Stromal cell of bone marrow (primary cell): Measurements from ENCODE around the gene MRPL23.

ENCODE experiments used
- DNase-seq: peaks from one replicate; pipeline ENCODE4 v3.0.0-alpha.2; 2012; ENCODE audit warnings: low read depth

MRPL23 gene

GRCh38 chr11:1946812-1947484 is at the start of gene MRPL23:
Gene MRPL23, plus strand, starts transcription at chr11:1947332. Its CDS starts 31 bp downstream, at chr11:1947363.
- no peak for DNase-seq

- no peak for DNase-seq
Observed at GRCh38 chr11:1899090-1899489, 48.0 kb upstream of the MRPL23 start.

- DNase-seq: no peak
Observed at GRCh38 chr11:1899686-1900085, 47.4 kb upstream of the MRPL23 start.

- no peak for DNase-seq
Observed at GRCh38 chr11:1906181-1906580, 41.0 kb upstream of the MRPL23 start.

GRCh38 chr11:1906611-1907423 is 40.3 kb upstream of the MRPL23 start:
- DNase-seq: no peak

- DNase-seq: no peak
Observed at GRCh38 chr11:1908618-1909017, 38.5 kb upstream of the MRPL23 start.

- no peak for DNase-seq
Observed at GRCh38 chr11:1909524-1909923, 37.6 kb upstream of the MRPL23 start.

GRCh38 chr11:1912289-1912878 is 34.7 kb upstream of the MRPL23 start:
- no peak for DNase-seq

GRCh38 chr11:1913271-1914060 is 33.7 kb upstream of the MRPL23 start:
- DNase-seq: no peak

GRCh38 chr11:1915795-1916131 is 31.4 kb upstream of the MRPL23 start:
- DNase-seq: no peak

- DNase-seq: no peak
Observed at GRCh38 chr11:1916132-1916985, 30.8 kb upstream of the MRPL23 start.

GRCh38 chr11:1916986-1917522 is 30.1 kb upstream of the MRPL23 start:
- no peak for DNase-seq

- no peak for DNase-seq
Observed at GRCh38 chr11:1917523-1918435, 29.4 kb upstream of the MRPL23 start.

- DNase-seq: no peak
Observed at GRCh38 chr11:1918436-1919315, 28.5 kb upstream of the MRPL23 start.

GRCh38 chr11:1919391-1920127 is 27.6 kb upstream of the MRPL23 start, which contains the start of gene TNNT3:
Gene TNNT3, plus strand, starts transcription at chr11:1919703. Its CDS starts 3,172 bp downstream, at chr11:1922875.
- no peak for DNase-seq

- no peak for DNase-seq
Observed at GRCh38 chr11:1920128-1920908, 26.8 kb upstream of the MRPL23 start.

- DNase-seq: no peak
Observed at GRCh38 chr11:1920909-1921573, 26.1 kb upstream of the MRPL23 start.
